ENCODE results near the gene CYP1A1.
"Not testable (repeated sequence)": the region's sequence is repeated elsewhere in the genome, so short reads cannot be mapped to it uniquely, and the experiment has no call there.

Gene CYP1A1

DNA sequence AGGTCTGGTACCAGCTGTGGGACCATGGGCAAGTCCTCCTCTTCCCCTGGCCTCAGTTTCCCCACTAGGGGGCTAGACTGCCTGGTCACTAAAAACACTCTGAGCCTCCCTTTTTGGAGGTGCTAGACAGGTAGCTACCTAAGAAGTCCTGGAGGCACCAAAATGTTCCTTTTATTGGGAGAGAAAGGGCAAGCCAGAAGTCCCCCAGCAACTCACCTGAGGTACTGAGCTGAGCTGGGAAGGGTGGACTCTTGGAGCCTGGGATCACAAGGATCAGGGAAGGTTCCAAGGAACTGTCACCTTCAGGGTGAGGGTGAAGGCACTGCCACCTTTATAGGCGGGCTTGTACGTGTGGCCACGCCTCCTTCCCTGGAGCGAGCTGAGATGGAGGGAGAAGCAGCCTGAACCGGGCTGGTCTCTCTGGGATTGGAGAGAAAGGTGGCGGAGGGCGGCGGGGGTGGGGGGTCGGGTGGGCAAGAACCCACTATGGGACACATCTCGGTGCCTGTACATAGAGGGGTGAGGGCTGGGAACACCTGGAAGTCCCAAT, at the start of gene CYP1A1:
Gene CYP1A1, minus strand, starts transcription at position 304 of the 550 bp plus-strand sequence. CDS start 2,431 bp downstream, outside the sequence.
- no peak for DNase-seq

- peak; percentile 34 for DNase-seq
These were observed 48.5 kb upstream of the CYP1A1 start for GRCh38 chr15:74773731-74774252.

- no peak for DNase-seq
These were observed 48.0 kb upstream of the CYP1A1 start for GRCh38 chr15:74773329-74773728.

GRCh38 chr15:74770211-74770903, 45.0 kb upstream of the CYP1A1 start:
- DNase-seq, result no peak

DNA sequence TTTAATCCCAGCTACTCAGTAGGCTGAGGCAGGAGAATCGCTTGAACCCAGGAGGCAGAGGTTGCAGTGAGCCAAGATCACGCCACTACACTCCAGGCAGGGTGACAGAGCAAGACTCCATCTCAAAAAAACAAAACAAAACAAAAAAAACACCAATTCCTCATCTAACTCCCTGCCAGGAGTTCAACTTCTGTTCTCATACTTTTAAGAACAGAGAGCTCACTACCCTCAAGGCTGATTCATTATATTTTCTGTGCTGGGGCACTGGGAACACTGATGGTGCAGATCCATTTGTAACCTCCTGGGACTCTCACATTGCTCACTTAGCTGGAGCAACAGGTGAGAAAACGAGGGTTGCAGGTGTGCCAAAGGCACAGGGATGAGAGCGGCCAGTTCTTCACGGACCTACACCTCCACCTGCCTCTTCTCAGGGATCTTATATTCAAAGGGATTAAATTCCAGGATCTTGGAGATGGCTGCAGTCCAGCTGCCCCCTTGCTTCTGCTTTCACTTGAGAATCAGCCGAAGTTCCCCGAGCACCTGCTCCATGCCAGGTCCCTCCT, 44.2 kb upstream of the CYP1A1 start:
- no peak for DNase-seq

GRCh38 chr15:74768771-74769342, 43.5 kb upstream of the CYP1A1 start:
- DNase-seq, result peak; percentile 33

- DNase-seq, result no peak
These were observed 42.9 kb upstream of the CYP1A1 start for GRCh38 chr15:74768099-74768770.

DNA sequence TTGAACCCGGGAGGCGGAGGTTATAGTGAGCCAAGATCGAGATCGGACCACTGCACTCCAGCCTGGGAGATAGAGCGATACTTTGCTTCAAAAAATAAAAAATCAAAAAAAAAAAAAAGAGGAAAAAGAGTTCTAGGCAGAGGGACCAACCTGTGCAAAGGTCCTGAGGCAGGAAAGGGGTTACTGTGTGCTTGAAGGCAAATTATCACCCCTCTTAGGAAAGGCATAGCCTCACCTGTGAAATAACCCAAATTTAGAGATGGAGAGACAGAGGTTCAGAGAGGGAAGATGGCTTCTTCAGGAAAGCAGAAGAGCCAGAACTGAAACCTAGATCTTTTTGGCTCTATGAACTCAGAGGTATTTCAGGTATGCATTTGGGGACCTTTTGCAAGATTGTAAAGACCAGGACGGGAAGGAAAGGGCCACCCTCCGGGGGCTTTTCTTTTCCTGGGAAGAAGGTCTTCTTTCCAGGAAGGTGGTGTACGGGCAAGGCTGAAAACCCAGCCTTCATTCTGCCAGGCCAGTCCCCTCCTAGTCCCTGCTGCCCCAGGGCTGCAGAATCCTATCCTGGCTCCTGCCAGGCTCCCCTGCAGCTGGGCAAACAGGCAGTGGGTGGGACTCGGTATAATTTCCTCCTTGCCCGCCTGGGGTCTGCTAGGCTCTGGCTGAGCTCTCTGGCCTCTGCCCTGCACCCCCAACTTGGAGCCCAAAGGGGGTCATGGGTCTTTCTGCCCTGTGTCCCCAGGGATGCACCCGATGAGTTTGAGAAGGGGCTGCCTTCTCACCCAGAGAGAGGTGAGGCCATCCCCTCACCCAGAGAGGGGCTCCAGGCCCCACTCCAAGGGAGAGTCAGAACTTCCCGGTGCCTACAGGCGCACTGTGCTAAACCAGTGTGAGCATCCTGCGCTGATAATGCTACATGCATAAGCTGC, 42.1 kb upstream of the CYP1A1 start:
- DNase-seq, result no peak

DNA sequence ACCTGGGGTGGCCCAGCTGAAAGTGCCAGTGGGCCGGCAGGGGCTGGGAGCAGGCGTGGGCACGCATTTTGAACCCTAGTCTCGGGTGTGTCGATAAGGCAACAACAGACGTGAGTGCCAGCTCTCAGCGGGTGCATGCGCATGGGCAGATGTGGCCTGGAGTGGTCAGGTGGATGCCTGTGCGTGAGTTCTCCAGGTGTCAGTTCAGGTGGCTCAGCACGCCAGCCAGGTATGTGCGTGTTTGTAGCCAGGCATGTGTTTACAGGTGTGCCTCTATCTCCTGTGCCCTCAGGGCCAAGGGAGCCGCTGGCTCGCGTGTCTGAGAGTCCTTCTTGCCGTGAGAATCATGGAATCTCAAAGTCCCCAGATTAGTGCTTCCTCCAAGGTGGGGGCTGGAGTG, 38.1 kb upstream of the CYP1A1 start:
- no peak for DNase-seq

- no peak for DNase-seq
These were observed 37.4 kb upstream of the CYP1A1 start for GRCh38 chr15:74762791-74763150.

DNA sequence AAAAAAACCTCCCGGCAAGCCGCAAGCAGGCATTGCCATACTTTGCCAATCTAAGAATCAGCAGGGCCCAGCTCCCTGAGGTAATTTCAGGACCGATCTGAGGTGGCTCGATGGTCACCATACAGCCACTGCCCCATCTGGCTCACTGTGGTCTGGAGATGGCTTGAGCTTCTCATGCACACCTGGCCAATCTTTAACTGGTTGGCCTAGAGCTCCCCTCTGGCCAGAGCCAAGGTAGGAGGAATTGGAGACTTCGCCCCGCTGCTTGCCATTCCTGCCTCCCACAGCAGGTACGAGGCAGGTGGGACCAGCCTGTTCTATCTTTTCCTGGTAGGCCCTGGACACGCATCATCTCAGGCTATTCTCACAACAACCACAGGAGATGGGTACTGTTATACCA, 33.4 kb upstream of the CYP1A1 start:
- DNase-seq, result no peak

- DNase-seq, result no peak
These were observed 29.4 kb upstream of the CYP1A1 start for GRCh38 chr15:74754593-74755215.

DNA sequence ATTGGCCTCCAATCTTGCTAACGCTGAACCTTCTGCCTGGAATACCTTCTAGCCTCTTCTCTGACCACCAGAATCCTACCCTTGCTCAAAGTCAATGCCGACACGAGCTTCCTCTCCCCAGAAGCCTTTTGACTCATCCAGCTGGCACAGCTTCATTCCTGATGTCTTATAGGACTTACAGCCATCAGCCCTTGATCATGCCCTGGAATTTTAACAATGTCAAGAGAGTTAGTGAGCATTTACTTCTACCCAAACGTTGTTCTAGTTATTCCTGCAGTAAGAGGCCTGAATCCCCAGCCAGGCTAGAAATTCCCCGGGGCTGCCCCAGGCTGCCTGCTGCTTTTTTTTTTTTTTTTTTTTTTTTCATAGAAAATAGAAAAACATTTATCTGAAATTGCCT, 27.2 kb upstream of the CYP1A1 start:
- no peak for DNase-seq

DNA sequence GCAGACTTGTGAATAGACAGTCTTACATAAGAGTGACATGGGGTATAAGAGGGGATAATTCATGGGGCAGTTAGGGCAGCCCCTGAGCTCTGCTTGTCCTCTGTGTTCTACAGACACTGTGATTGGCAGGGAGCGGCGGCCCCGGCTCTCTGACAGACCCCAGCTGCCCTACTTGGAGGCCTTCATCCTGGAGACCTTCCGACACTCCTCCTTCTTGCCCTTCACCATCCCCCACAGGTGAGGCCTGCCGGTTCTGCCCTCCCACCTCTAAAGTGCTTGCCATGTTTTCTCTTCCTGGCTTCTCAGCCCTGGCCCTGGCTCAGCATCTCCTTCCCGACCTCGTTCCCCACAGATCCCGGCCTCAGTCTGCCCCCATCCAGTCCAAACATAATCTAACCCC, 26.7 kb upstream of the CYP1A1 start:
- no peak for DNase-seq

DNA sequence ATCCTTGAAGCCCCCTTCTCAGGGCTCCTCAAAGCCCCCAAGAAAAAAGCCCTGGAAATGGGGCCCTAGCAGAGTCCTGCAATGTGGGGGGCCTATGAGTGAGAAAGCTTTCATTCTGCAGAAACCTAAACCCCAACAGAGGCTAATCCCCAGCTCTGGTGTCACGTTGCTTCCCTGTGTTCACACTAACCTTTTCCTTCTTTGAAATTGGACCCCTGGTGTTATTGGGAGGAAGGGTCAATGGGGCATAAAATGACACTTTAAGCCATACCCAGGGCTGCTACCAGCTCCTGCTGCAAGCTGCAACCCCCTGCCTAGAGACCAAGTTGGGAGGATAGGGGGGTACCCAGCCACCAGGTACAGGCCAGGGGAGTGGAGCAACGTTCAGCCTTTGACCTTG, 25.4 kb upstream of the CYP1A1 start:
- no peak for DNase-seq

DNA sequence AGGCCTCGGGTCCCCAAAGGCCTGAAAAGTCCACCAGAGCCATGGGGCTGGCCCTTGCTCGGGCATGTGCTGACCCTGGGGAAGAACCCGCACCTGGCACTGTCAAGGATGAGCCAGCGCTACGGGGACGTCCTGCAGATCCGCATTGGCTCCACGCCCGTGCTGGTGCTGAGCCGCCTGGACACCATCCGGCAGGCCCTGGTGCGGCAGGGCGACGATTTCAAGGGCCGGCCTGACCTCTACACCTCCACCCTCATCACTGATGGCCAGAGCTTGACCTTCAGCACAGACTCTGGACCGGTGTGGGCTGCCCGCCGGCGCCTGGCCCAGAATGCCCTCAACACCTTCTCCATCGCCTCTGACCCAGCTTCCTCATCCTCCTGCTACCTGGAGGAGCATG, 24.5 kb upstream of the CYP1A1 start:
- DNase-seq, result no peak

GRCh38 chr15:74748322-74748946, 23.1 kb upstream of the CYP1A1 start, which contains the start of gene CYP1A2:
TSS of gene CYP1A2 (plus strand) at chr15:74748845. CDS start at chr15:74749739, 894 bp downstream.
- no peak for DNase-seq

DNA sequence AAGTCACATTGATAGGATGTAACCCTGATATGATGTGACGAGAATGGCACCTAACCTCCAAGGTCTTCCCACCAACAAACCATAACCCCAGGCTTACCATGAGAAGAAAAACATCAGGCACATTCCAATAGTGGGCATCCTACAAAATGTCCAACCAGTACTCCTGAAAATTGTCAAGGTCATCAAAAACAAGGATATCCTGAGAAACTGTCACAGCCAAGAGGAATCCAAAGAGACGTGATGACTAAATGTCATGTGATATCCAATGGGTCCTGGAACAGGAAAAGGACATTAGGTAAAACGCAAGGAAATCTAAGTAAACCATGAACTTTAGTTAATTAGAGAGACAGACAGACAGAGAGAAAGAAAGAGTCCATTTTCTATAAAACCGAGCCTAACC, 21.1 kb upstream of the CYP1A1 start:
- DNase-seq, result no peak

GRCh38 chr15:74742422-74742821, 17.1 kb upstream of the CYP1A1 start:
- DNase-seq, result no peak

- not testable (repeated sequence) for DNase-seq
These were observed 12.9 kb upstream of the CYP1A1 start for GRCh38 chr15:74738239-74738638.

- no peak for DNase-seq
These were observed 10.0 kb upstream of the CYP1A1 start for GRCh38 chr15:74735305-74735704.
